HepG2 (cell line): Measurements from ENCODE around the gene TBX21. TPM values are rescaled to one million over a fixed set of nuclear protein-coding genes. Genes with fewer than 3 reads are reported as not detected.

Source experiments
- BRD4 ChIP-seq: sonication (generic); formaldehyde crosslinking; IDR thresholded peaks from 2 replicates; pipeline ENCODE4 v1.4.0; 2020; ENCODE audit warnings: missing genetic modification reagents
- CSRNP1 ChIP-seq: sonication (generic); formaldehyde crosslinking; IDR thresholded peaks from 2 replicates; pipeline ENCODE4 v1.8.1; 2023; ENCODE audit warnings: mild to moderate bottlenecking, missing genetic modification reagents
- DNMT3B ChIP-seq: conservative IDR thresholded peaks from 2 replicates; pipeline ENCODE4 v1.6.1; 2016; ENCODE audit warnings: missing biosample characterization, control low read depth
- ELF3 ChIP-seq: IDR thresholded peaks from 2 replicates; pipeline ENCODE4 v1.6.1; 2016; ENCODE audit warnings: missing genetic modification reagents, missing compliant biosample characterization
- MXD4 ChIP-seq: IDR thresholded peaks from 2 replicates; pipeline ENCODE4 v1.6.1; 2016; ENCODE audit warnings: mild to moderate bottlenecking, missing biosample characterization, missing genetic modification reagents
- NFRKB ChIP-seq: fragments of 450-650 bp; IDR thresholded peaks from 2 replicates; pipeline ENCODE4 v1.6.1; 2017
- PRDM10 ChIP-seq: sonication (generic); formaldehyde crosslinking; IDR thresholded peaks from 2 replicates; pipeline ENCODE4 v1.4.0; 2020; ENCODE audit warnings: low read depth, missing genetic modification reagents
- SSRP1 ChIP-seq: IDR thresholded peaks from 2 replicates; pipeline ENCODE4 v1.6.1; 2016; ENCODE audit warnings: control low read depth
- SUZ12 ChIP-seq: fragments of 150-350 bp; IDR thresholded peaks from 2 replicates; pipeline ENCODE4 v1.6.1; 2014; ENCODE audit warnings: low read depth, low read length
- ZNF12 ChIP-seq: sonication (generic); formaldehyde crosslinking; IDR thresholded peaks from 2 replicates; pipeline ENCODE4 v1.5.0; 2020; ENCODE audit warnings: missing genetic modification reagents
- ZNF235 ChIP-seq: sonication (generic); formaldehyde crosslinking; IDR thresholded peaks from 2 replicates; pipeline ENCODE4 v1.8.1; 2023; ENCODE audit warnings: mild to moderate bottlenecking, missing genetic modification reagents, borderline replicate concordance
- ZNF33B ChIP-seq: sonication (generic); formaldehyde crosslinking; IDR thresholded peaks from 2 replicates; pipeline ENCODE4 v1.5.1; 2020; ENCODE audit warnings: mild to moderate bottlenecking, missing genetic modification reagents
- ZNF451 ChIP-seq: sonication (generic); formaldehyde crosslinking; IDR thresholded peaks from 2 replicates; pipeline ENCODE4 v1.5.0; 2020; ENCODE audit warnings: mild to moderate bottlenecking, missing genetic modification reagents
- polyA plus RNA-seq, 8 experiments: library from polyadenylated mRNA; depleted of rRNA in 3 of 8; stranded (reverse) in 7 of 8; unstranded in 1 of 8; fragments of >200 nt; fragmentation: Illumina TruSeq in 4 of 8; extraction: Trizol in 4 of 8; gene quantifications; 2 replicates each; pipeline versions ENCODE4 v1.2.1 to v1.2.3, GENCODE V29; 2011 to 2016; ENCODE audit warnings: low read depth in 4 of 8, missing spikeins in 1 of 8, mixed read lengths in 1 of 8; ENCODE audit not compliant: insufficient read depth in 1 of 8
- total RNA-seq, 5 experiments: library from RNA; depleted of rRNA; stranded (reverse); fragments of >200 nt; fragmentation: Illumina TruSeq; extraction: Trizol; gene quantifications; 2 replicates each; pipeline ENCODE4 v1.2.3, GENCODE V29; 2016; ENCODE audit warnings: low read depth in 1 of 5
- TF ChIP-seq, protein P1 (sequence below): sonication (generic); formaldehyde crosslinking; IDR thresholded peaks from 2 replicates; pipeline ENCODE4 v1.5.0; 2020; ENCODE audit warnings: missing genetic modification reagents
- TF ChIP-seq, protein P2 (sequence below), 2 experiments: sonication (generic) in 1 of 2; formaldehyde crosslinking in 1 of 2; IDR thresholded peaks; 2 replicates each; pipeline versions ENCODE4 v1.6.1 to v1.9.0; 2014 to 2022; ENCODE audit warnings: antibody characterized with exemption in 1 of 2, borderline replicate concordance in 1 of 2, inconsistent platforms in 1 of 2, low read depth in 1 of 2, missing genetic modification reagents in 1 of 2
- TF ChIP-seq, protein P3 (sequence below): sonication (generic); formaldehyde crosslinking; IDR thresholded peaks from 2 replicates; pipeline ENCODE4 v1.4.0; 2020; ENCODE audit warnings: mild to moderate bottlenecking, missing genetic modification reagents

Gene TBX21
- total and polyA plus RNA-seq, 2 of the 13 experiments (the other 11 are each of a cell fraction or from before 2014, with no cell fraction given), result not detected

DNA sequence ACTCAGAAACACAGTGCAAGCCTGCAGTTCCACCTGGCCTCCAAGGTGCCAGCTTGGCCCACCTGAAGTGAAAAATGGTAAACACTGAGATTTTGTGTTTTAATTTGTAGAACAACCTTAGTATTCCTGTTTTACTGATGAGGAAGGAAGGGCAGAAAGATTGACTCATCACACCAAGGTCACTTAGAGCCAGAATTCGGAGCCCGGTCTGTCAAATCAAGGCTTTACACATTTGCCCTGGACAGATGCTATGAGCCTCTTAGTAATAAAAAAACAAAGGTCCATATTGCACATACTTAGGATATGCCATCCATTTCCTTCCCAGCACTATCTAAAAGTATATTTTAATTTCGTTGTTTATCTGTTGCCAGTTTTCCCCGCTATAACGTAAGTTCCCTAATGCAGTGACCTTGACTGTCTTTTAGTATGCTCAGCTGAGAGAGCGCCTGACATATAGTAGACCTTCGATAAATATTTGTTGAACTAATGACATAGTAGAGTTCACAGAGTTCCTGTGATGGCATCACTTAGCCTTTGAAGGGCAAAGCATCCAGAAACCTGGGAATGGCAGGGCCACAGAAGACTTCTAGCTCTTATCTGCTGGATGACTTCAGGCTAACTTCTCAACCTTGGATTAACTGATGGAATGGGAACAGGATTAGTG is 46.2 kb upstream of the TBX21 start (continued):
- TF ChIP-seq, protein P1, sequence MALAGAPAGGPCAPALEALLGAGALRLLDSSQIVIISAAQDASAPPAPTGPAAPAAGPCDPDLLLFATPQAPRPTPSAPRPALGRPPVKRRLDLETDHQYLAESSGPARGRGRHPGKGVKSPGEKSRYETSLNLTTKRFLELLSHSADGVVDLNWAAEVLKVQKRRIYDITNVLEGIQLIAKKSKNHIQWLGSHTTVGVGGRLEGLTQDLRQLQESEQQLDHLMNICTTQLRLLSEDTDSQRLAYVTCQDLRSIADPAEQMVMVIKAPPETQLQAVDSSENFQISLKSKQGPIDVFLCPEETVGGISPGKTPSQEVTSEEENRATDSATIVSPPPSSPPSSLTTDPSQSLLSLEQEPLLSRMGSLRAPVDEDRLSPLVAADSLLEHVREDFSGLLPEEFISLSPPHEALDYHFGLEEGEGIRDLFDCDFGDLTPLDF (CRISPR knock-in tag), result no peak
- TF ChIP-seq ZNF33B (CRISPR knock-in tag) (no peak), CSRNP1 (CRISPR knock-in tag) (no peak), MXD4 (CRISPR knock-in tag) (0 out of 2 replicates have a peak, but pooled peaks have one; percentile 15), ZNF235 (CRISPR knock-in tag) (no peak), ZNF12 (CRISPR knock-in tag) (no peak), ZNF451 (CRISPR knock-in tag) (no peak), BRD4 (no peak), DNMT3B (CRISPR knock-in tag) (no peak), PRDM10 (CRISPR knock-in tag) (no peak), NFRKB (no peak), SSRP1 (0 out of 2 replicates have a peak, but pooled peaks have one; percentile 15), SUZ12 (no peak), ELF3 (peak; percentile 63)
- TF ChIP-seq, protein P2, sequence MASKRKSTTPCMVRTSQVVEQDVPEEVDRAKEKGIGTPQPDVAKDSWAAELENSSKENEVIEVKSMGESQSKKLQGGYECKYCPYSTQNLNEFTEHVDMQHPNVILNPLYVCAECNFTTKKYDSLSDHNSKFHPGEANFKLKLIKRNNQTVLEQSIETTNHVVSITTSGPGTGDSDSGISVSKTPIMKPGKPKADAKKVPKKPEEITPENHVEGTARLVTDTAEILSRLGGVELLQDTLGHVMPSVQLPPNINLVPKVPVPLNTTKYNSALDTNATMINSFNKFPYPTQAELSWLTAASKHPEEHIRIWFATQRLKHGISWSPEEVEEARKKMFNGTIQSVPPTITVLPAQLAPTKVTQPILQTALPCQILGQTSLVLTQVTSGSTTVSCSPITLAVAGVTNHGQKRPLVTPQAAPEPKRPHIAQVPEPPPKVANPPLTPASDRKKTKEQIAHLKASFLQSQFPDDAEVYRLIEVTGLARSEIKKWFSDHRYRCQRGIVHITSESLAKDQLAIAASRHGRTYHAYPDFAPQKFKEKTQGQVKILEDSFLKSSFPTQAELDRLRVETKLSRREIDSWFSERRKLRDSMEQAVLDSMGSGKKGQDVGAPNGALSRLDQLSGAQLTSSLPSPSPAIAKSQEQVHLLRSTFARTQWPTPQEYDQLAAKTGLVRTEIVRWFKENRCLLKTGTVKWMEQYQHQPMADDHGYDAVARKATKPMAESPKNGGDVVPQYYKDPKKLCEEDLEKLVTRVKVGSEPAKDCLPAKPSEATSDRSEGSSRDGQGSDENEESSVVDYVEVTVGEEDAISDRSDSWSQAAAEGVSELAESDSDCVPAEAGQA (IDR thresholded peaks at IDR 0.05; ENCODE audit: low read depth), result 0 out of 2 replicates have a peak, but pooled peaks have one; percentile 34
- TF ChIP-seq, protein P2 (CRISPR knock-in tag; IDR thresholded peaks at IDR 0.05; ENCODE audit: borderline replicate concordance), result no peak
- TF ChIP-seq, protein P3, sequence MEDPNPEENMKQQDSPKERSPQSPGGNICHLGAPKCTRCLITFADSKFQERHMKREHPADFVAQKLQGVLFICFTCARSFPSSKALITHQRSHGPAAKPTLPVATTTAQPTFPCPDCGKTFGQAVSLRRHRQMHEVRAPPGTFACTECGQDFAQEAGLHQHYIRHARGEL (CRISPR knock-in tag), result no peak
